ENCODE data around the gene ZC3H10. TPM values are rescaled to one million over a fixed set of nuclear protein-coding genes. Genes with fewer than 3 reads are reported as not detected.

ZC3H10 gene
- total and polyA plus RNA-seq, 2 of the 13 experiments (the other 11 are each of a cell fraction or from before 2014, with no cell fraction given): 0.70 to 2.3 TPM

DNA sequence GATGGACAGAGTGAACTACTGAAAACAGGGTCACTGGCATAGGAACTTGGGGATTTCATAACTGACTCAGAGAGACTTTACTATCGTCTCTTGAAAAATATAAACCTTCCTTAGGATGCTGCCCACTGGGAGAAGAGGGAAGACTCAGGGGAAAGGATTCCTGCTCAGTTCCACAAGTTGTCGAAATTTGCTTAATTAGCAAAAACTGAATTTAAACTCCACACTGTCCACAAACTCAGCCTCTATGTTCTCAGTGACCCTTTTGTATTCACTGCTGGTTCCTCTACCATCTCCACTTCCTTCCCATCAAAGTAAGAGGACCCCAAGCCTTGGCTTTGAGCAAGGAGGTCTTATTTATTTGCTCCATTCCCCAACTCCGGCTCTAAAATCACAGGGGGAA is 27.2 kb downstream of the ZC3H10 start:
- BruUV-seq (replicated peaks): no TSS peak
- no peaks in the 10 kb centered on the region for H3K27me3 ChIP-seq (ENCODE audit: control insufficient read depth in 1 of 2, insufficient read depth in 2 of 2, low read length in 2 of 2)
- no peaks in the 10 kb centered on the region for H4K20me1 ChIP-seq (ENCODE audit: insufficient read depth, low read length)
- ATAC-seq (no peak), FAIRE-seq (no peak), DNase-seq (ENCODE audit: low spot score) (no peak)
- H3K4me2 ChIP-seq (ENCODE audit: low read depth, low read length): no peak overlapping the region
- no peaks in the 10 kb centered on the region for H3K79me2 ChIP-seq (ENCODE audit: insufficient read depth, low read length)
- H3K4me3 ChIP-seq (replicated peaks in 1 of 3; ENCODE audit: insufficient read depth in 1 of 3, low read depth in 2 of 3, low read length in 3 of 3): no peak overlapping the region
- H3K9me3 ChIP-seq (ENCODE audit: low read length): no peaks in the 10 kb centered on the region
- WGBS (ENCODE audit: low lambda C conversion rate): over 99% methylated on average over 3 of the region's 3 CpGs
- no peak overlapping the region for H2AFZ ChIP-seq (ENCODE audit: low read length)
- ChIA-PET CTCF (ENCODE audit: low intra/inter-chr PET ratio, low total read pairs) (no interaction called here), POLR2A (interaction anchor here (1.1 to 2.6 kb wide), 2 partner anchors 17 to 27 kb away, joined by 3 to 14 read pairs; partner anchors contain the start of genes ESYT1 and ZC3H10)
- TF ChIP-seq HMG20A (CRISPR knock-in tag; IDR thresholded peaks at IDR 0.05; ENCODE audit: borderline replicate concordance): no peak
- no peak for TF ChIP-seq KDM3A (CRISPR knock-in tag; IDR thresholded peaks at IDR 0.05; ENCODE audit: low read depth)
- no peak for TF ChIP-seq ASH2L (IDR thresholded peaks at IDR 0.05; ENCODE audit: insufficient read length, low read depth, low read length)
- TF ChIP-seq, protein P1, sequence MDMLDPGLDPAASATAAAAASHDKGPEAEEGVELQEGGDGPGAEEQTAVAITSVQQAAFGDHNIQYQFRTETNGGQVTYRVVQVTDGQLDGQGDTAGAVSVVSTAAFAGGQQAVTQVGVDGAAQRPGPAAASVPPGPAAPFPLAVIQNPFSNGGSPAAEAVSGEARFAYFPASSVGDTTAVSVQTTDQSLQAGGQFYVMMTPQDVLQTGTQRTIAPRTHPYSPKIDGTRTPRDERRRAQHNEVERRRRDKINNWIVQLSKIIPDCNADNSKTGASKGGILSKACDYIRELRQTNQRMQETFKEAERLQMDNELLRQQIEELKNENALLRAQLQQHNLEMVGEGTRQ (IDR thresholded peaks at IDR 0.05; ENCODE audit: low read depth, low read length): no peak
- TF ChIP-seq, protein P1 (CRISPR knock-in tag; IDR thresholded peaks at IDR 0.05; ENCODE audit: borderline replicate concordance): no peak
- no peak for TF ChIP-seq MATR3 (CRISPR knock-in tag; IDR thresholded peaks at IDR 0.05)
- no peak for TF ChIP-seq PHF5A (CRISPR knock-in tag; IDR thresholded peaks at IDR 0.05; ENCODE audit: low read depth, unreplicated experiment)
- no peak for TF ChIP-seq MEIS2 (CRISPR knock-in tag; IDR thresholded peaks at IDR 0.05)
- TF ChIP-seq ZNF350 (CRISPR knock-in tag; IDR thresholded peaks at IDR 0.05; ENCODE audit: borderline replicate concordance, low read depth): no peak
- TF ChIP-seq ZNF335 (CRISPR knock-in tag; IDR thresholded peaks at IDR 0.05): no peak
- no peak for TF ChIP-seq KLF15 (CRISPR knock-in tag; IDR thresholded peaks at IDR 0.05; ENCODE audit: borderline replicate concordance)
- TF ChIP-seq MAFK (conservative IDR thresholded peaks at IDR 0.05 in 1 of 2, IDR thresholded peaks at IDR 0.05 in 1 of 2; ENCODE audit: low read length in 2 of 2): peak; percentile 88 to 91
- TF ChIP-seq PRMT3 (CRISPR knock-in tag; IDR thresholded peaks at IDR 0.05; ENCODE audit: borderline replicate concordance, low read depth): no peak
- TF ChIP-seq, protein P2, sequence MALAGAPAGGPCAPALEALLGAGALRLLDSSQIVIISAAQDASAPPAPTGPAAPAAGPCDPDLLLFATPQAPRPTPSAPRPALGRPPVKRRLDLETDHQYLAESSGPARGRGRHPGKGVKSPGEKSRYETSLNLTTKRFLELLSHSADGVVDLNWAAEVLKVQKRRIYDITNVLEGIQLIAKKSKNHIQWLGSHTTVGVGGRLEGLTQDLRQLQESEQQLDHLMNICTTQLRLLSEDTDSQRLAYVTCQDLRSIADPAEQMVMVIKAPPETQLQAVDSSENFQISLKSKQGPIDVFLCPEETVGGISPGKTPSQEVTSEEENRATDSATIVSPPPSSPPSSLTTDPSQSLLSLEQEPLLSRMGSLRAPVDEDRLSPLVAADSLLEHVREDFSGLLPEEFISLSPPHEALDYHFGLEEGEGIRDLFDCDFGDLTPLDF (CRISPR knock-in tag; IDR thresholded peaks at IDR 0.05): no peak
- peak; percentile 87 for TF ChIP-seq MAFF (IDR thresholded peaks at IDR 0.05; ENCODE audit: low read depth, low read length)
- TF ChIP-seq, protein P3, sequence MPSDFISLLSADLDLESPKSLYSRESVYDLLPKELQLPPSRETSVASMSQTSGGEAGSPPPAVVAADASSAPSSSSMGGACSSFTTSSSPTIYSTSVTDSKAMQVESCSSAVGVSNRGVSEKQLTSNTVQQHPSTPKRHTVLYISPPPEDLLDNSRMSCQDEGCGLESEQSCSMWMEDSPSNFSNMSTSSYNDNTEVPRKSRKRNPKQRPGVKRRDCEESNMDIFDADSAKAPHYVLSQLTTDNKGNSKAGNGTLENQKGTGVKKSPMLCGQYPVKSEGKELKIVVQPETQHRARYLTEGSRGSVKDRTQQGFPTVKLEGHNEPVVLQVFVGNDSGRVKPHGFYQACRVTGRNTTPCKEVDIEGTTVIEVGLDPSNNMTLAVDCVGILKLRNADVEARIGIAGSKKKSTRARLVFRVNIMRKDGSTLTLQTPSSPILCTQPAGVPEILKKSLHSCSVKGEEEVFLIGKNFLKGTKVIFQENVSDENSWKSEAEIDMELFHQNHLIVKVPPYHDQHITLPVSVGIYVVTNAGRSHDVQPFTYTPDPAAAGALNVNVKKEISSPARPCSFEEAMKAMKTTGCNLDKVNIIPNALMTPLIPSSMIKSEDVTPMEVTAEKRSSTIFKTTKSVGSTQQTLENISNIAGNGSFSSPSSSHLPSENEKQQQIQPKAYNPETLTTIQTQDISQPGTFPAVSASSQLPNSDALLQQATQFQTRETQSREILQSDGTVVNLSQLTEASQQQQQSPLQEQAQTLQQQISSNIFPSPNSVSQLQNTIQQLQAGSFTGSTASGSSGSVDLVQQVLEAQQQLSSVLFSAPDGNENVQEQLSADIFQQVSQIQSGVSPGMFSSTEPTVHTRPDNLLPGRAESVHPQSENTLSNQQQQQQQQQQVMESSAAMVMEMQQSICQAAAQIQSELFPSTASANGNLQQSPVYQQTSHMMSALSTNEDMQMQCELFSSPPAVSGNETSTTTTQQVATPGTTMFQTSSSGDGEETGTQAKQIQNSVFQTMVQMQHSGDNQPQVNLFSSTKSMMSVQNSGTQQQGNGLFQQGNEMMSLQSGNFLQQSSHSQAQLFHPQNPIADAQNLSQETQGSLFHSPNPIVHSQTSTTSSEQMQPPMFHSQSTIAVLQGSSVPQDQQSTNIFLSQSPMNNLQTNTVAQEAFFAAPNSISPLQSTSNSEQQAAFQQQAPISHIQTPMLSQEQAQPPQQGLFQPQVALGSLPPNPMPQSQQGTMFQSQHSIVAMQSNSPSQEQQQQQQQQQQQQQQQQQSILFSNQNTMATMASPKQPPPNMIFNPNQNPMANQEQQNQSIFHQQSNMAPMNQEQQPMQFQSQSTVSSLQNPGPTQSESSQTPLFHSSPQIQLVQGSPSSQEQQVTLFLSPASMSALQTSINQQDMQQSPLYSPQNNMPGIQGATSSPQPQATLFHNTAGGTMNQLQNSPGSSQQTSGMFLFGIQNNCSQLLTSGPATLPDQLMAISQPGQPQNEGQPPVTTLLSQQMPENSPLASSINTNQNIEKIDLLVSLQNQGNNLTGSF (CRISPR knock-in tag; IDR thresholded peaks at IDR 0.05): no peak
- no peak for TF ChIP-seq NCOA2 (CRISPR knock-in tag; IDR thresholded peaks at IDR 0.05)
- peaks cover 15 to 46% of the 10 kb centered on the region in 2 experiments for H3K36me3 ChIP-seq (replicated peaks in 1 of 2; ENCODE audit: control insufficient read depth in 1 of 2, insufficient read depth in 2 of 2, low read length in 2 of 2)
- H3K27ac ChIP-seq (ENCODE audit: extremely low read length, insufficient read depth, low read length): no peak overlapping the region
- in situ Hi-C loops (cut with HindIII; ENCODE audit: extremely low pct_ligation_motif_present, low pct_unique_long_range_greater_than_20kb): no loop called here
- no peak overlapping the region for H3K9ac ChIP-seq (ENCODE audit: insufficient read depth, low read depth, low read length)
- intact Hi-C loops (cut with micrococcal nuclease; ENCODE audit: unreplicated experiment): no loop called here
- no peaks in the 10 kb centered on the region for H3K4me1 ChIP-seq (ENCODE audit: insufficient read depth, low read length)

Data from HepG2 (cell line).